Peyer's patch (tissue), 4 donors: ENCODE measurements around the gene AFDN. TPM values are rescaled to one million over a fixed set of nuclear protein-coding genes. Genes with fewer than 3 reads are reported as not detected.

Experiments used
- DNase-seq, 3 donors: peaks; one replicate each; pipeline ENCODE4 v3.0.0-alpha.2; 2017 to 2019
- H3K27ac ChIP-seq, 4 donors: fragments of 200-600 bp; sonication (generic); one replicate each; pipeline ENCODE4 v1.5.1; 2016 to 2019
- H3K27me3 ChIP-seq, 2 donors: fragments of 200-600 bp; sonication (generic); one replicate each; pipeline ENCODE4 v1.5.1; 2019
- H3K36me3 ChIP-seq, 3 donors: fragments of 200-600 bp; sonication (generic); one replicate each; pipeline ENCODE4 v1.5.1; 2016 to 2019
- H3K4me1 ChIP-seq, 4 donors: fragments of 200-600 bp; sonication (generic); one replicate each; pipeline ENCODE4 v1.5.1; 2016 to 2019
- H3K4me3 ChIP-seq, 4 donors: fragments of 200-600 bp; sonication (generic); 1 replicate in 3 of 4; 2 replicates in 1 of 4; pipeline ENCODE4 v1.5.1; 2016 to 2019; ENCODE audit warnings: mild to moderate bottlenecking in 1 of 4
- H3K9me3 ChIP-seq, 4 donors: fragments of 200-600 bp; sonication (generic); one replicate each; pipeline ENCODE4 v1.5.1; 2016 to 2019; ENCODE audit warnings: mild to moderate bottlenecking in 1 of 4
- CTCF ChIP-seq, 6 experiments: fragments of 450-650 bp in 4 of 6; fragments of 200-600 bp in 2 of 6; sonication (generic) in 1 of 6; IDR thresholded peaks; one replicate each; pipeline ENCODE4 v1.5.1; 2017 to 2019; ENCODE audit warnings: antibody characterized with exemption in 6 of 6, mild to moderate bottlenecking in 3 of 6, moderate library complexity in 1 of 6
- POLR2A ChIP-seq, 2 donors: fragments of 450-650 bp; IDR thresholded peaks; one replicate each; pipeline ENCODE4 v1.5.1; 2017; ENCODE audit warnings: antibody characterized with exemption in 2 of 2, mild to moderate bottlenecking in 2 of 2, moderate library complexity in 2 of 2
- total RNA-seq, 4 donors: library from RNA; depleted of rRNA; stranded (reverse); fragments of >200 nt; gene quantifications; one replicate each; pipeline ENCODE4 v1.1.0, GENCODE V29; 2016

AFDN gene
- total RNA-seq, 4 donors from 2014 or later, result 265 to 326 (median 313) TPM

- no peaks in the 10 kb centered on the region for H3K9me3 ChIP-seq
- no peak overlapping the region for H3K27ac ChIP-seq
- no peaks in the 10 kb centered on the region for H3K27me3 ChIP-seq
- DNase-seq, result no peak
- peaks cover 0 to 41% (median 0%) of the 10 kb centered on the region in 3 donors for H3K36me3 ChIP-seq
- no peak for TF ChIP-seq POLR2A (IDR thresholded peaks at IDR 0.05)
- TF ChIP-seq CTCF (IDR thresholded peaks at IDR 0.05), result no peak
- H3K4me1 ChIP-seq, result peaks cover 0 to 19% (median 0%) of the 10 kb centered on the region in 4 donors
- H3K4me3 ChIP-seq, result no peak overlapping the region
These were observed 103.6 kb downstream of the AFDN start for GRCh38 chr6:167930295-167930694.

GRCh38 chr6:167932468-167933276 is 106.0 kb downstream of the AFDN start:
- Histone ChIP-seq H3K4me1 (peaks cover 0 to 19% (median 0%) of the 10 kb centered on the region in 4 donors), H3K27ac (peak overlapping the region in 3 of 4 donors; percentile 5 to 68 (median 37)), H3K36me3 (peaks cover 0 to 23% (median 0%) of the 10 kb centered on the region in 3 donors), H3K4me3 (no peak overlapping the region), H3K27me3 (no peaks in the 10 kb centered on the region), H3K9me3 (no peaks in the 10 kb centered on the region)
- TF ChIP-seq CTCF (IDR thresholded peaks at IDR 0.05) (no peak), POLR2A (IDR thresholded peaks at IDR 0.05) (no peak)
- no peak for DNase-seq

- H3K4me1 ChIP-seq, result peaks cover 0 to 19% (median 0%) of the 10 kb centered on the region in 4 donors
- no peak overlapping the region for H3K4me3 ChIP-seq
- no peak for TF ChIP-seq CTCF (IDR thresholded peaks at IDR 0.05)
- no peak for TF ChIP-seq POLR2A (IDR thresholded peaks at IDR 0.05)
- peaks cover 0 to 17% (median 0%) of the 10 kb centered on the region in 3 donors for H3K36me3 ChIP-seq
- no peaks in the 10 kb centered on the region for H3K9me3 ChIP-seq
- H3K27me3 ChIP-seq, result no peaks in the 10 kb centered on the region
- peak overlapping the region in 2 of 4 donors; percentile 5 to 37 for H3K27ac ChIP-seq
- no peak for DNase-seq
These were observed 106.6 kb downstream of the AFDN start for GRCh38 chr6:167933290-167933689.

- Histone ChIP-seq H3K27me3 (no peaks in the 10 kb centered on the region), H3K4me3 (no peak overlapping the region), H3K9me3 (no peaks in the 10 kb centered on the region), H3K4me1 (peaks cover 0 to 19% (median 0%) of the 10 kb centered on the region in 4 donors), H3K36me3 (peaks cover 0 to 12% (median 0%) of the 10 kb centered on the region in 3 donors), H3K27ac (no peak overlapping the region)
- no peak for DNase-seq
- TF ChIP-seq CTCF (IDR thresholded peaks at IDR 0.05) (no peak), POLR2A (IDR thresholded peaks at IDR 0.05) (no peak)
These were observed 107.1 kb downstream of the AFDN start for GRCh38 chr6:167933847-167934246.

GRCh38 chr6:167934426-167934864 is 107.7 kb downstream of the AFDN start:
- no peaks in the 10 kb centered on the region for H3K27me3 ChIP-seq
- no peak for TF ChIP-seq POLR2A (IDR thresholded peaks at IDR 0.05)
- TF ChIP-seq CTCF (IDR thresholded peaks at IDR 0.05), result no peak
- no peak for DNase-seq
- H3K4me3 ChIP-seq, result no peak overlapping the region
- no peak overlapping the region for H3K27ac ChIP-seq
- H3K36me3 ChIP-seq, result peaks cover 0 to 15% (median 0%) of the 10 kb centered on the region in 3 donors
- peaks cover 0 to 19% (median 0%) of the 10 kb centered on the region in 4 donors for H3K4me1 ChIP-seq
- H3K9me3 ChIP-seq, result no peaks in the 10 kb centered on the region
